Mammary epithelial cell (primary cell): ENCODE results near the gene FOXK2.

Source experiments
- EZH2 ChIP-seq: IDR thresholded peaks from 2 replicates; pipeline ENCODE4 v1.6.1; 2012; ENCODE audit warnings: low read length, inconsistent platforms, borderline replicate concordance
- TF ChIP-seq, protein P1 (sequence below), 2 donors: IDR thresholded peaks in 1 of 2; conservative IDR thresholded peaks in 1 of 2; 2 replicates each; pipeline ENCODE4 v1.5.1; 2011 to 2012; ENCODE audit warnings: inconsistent platforms in 2 of 2, low read length in 2 of 2, mild to moderate bottlenecking in 2 of 2, control low read depth in 1 of 2, low read depth in 1 of 2; ENCODE audit not compliant: insufficient read depth in 1 of 2; ENCODE audit errors: extremely low read depth in 1 of 2

DNA sequence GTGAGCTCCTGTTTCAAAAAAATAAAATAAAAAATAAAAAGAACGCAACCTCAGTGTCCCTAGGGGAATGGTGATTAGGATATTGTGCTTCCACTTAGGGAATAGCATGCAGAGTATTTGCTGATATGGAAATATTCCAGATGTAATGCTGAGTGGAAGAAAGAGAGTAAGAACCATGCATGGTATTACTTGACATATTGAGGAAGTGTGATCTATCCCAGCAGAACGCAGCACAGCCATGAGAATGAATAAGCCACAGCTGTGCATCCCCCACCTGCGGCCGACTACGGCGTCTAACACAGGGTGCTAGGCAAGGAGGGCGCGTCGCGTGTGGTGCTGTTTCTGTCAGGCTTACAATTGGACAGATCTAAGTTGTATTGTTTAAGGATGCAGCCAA lies 49.5 kb downstream of the FOXK2 start:
- TF ChIP-seq, protein P1, sequence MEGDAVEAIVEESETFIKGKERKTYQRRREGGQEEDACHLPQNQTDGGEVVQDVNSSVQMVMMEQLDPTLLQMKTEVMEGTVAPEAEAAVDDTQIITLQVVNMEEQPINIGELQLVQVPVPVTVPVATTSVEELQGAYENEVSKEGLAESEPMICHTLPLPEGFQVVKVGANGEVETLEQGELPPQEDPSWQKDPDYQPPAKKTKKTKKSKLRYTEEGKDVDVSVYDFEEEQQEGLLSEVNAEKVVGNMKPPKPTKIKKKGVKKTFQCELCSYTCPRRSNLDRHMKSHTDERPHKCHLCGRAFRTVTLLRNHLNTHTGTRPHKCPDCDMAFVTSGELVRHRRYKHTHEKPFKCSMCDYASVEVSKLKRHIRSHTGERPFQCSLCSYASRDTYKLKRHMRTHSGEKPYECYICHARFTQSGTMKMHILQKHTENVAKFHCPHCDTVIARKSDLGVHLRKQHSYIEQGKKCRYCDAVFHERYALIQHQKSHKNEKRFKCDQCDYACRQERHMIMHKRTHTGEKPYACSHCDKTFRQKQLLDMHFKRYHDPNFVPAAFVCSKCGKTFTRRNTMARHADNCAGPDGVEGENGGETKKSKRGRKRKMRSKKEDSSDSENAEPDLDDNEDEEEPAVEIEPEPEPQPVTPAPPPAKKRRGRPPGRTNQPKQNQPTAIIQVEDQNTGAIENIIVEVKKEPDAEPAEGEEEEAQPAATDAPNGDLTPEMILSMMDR (conservative IDR thresholded peaks at IDR 0.05 in 1 of 2, IDR thresholded peaks at IDR 0.05 in 1 of 2; ENCODE audit: extremely low read depth in 1 of 2, insufficient read depth in 1 of 2, low read depth in 1 of 2, low read length in 2 of 2) = no peak
- no peak for TF ChIP-seq EZH2
